GM21423 (cell line): ENCODE measurements around the gene AEBP1.
"Not testable (repeated sequence)": the region's sequence is repeated elsewhere in the genome, so short reads cannot be mapped to it uniquely, and the experiment has no call there.

Experiments used
- ATAC-seq: cut with Tn5 transposase; IDR thresholded peaks from one replicate; pipeline ENCODE4 v1.9.1; 2021; ENCODE audit warnings: mild to moderate bottlenecking, moderate library complexity; ENCODE audit not compliant: unreplicated experiment

Gene AEBP1

GRCh38 chr7:44116087-44116788 lies 12.1 kb downstream of the AEBP1 start:
- ATAC-seq, result no peak

DNA sequence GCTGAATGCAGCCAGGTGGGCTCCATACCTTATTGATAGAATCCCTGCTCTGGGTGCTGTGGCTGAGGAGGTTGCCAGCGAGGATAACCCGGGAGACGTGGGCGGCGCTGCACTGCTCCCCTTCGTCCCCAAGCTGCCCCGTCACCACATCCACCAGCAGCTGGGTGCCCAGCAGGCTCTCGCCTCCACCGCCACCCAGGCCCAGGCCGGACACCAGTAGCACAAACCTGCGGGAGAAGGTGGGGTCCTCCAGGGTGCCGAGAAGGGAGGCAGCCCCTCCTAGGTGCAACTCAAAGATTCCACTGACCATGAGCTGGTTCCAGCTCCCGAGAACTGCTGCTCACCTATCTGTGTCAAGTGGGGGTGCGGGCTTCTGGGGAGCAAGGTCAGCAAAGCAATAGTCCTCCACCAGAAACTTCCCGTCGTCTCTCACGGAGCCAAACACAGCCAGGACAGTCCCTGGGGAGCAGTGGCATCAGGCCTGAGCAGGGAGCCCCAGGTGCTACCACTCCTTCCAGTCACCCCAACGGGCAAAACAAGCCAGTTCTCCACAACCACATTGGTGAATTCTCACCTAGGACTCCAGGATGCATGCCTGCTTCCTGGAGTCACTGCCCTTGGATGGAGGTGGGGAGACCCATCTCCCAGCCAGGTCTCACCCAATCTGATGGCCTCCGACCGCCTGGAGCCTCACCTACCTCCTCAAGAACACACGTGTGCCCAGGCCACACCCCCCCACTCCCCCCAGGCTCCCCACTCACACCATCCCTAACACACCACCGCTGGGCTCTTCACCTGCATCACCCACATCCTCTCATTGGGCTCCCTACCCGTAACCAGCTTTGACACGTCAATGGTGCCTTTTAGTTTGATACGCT lies 12.9 kb downstream of the AEBP1 start:
- ATAC-seq, result no peak

- ATAC-seq, result no peak
Measured at GRCh38 chr7:44117801-44118429, 13.8 kb downstream of the AEBP1 start.

DNA sequence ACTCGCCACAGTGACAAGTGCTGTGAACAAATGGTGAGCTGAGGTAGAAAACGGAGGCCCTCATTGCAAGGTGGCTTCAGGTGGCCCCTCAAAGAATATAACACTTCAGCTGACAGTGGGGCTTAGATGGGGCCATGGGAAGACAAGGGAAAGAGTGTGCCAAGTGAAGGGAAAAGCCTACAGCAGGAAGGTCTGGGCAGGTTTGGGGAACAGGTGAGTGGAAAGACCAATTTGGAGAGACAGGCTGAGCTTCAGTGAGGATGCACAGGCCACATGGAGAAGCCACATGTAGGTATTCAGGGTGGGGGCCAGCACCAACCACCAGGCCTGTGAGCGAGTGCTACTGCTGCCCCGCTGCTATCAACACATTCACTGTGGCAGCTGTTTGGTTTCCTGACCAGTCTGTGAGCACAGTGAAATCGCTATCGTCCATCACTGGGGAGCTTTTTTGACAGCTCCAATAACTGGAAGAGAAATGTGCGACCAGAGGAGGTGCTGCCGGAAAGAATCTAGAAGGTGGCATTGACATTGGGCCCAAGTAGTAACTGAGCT lies 15.8 kb downstream of the AEBP1 start:
- ATAC-seq, result no peak

GRCh38 chr7:44120395-44120794 lies 16.2 kb downstream of the AEBP1 start:
- ATAC-seq, result no peak

DNA sequence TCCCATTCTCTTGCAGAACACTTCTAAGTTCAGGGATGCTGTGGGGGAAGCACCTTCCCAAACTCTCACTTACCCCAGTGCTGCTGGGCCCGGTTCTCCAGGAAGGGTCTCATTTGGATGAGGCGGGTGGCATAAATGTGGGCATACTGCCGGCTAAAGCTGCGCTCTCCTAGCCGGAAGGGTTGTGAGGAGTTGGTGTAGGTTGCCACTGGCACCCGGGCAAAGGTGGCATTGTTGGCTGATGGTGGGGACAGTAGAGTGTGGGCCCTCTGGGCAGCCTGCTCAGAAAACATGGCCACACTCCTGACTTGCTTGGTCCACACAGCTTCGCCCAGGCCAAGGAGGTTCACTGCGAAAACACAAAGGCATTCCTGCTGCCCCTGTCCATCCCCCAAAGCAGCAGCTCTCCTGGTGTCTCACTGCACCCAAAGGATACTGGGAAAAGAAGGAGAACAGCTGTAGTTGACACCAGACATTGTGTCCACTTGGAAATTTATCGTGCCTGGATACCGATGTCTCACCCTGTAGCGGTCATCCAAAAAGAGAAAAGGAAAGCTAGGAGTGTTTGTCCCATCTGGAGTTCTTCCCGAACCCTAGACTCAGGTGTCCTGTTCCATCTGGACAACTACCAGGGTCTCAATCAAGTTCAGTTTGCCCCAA lies 17.7 kb downstream of the AEBP1 start:
- no peak for ATAC-seq

GRCh38 chr7:44122529-44122928 lies 18.4 kb downstream of the AEBP1 start:
- ATAC-seq, result no peak

DNA sequence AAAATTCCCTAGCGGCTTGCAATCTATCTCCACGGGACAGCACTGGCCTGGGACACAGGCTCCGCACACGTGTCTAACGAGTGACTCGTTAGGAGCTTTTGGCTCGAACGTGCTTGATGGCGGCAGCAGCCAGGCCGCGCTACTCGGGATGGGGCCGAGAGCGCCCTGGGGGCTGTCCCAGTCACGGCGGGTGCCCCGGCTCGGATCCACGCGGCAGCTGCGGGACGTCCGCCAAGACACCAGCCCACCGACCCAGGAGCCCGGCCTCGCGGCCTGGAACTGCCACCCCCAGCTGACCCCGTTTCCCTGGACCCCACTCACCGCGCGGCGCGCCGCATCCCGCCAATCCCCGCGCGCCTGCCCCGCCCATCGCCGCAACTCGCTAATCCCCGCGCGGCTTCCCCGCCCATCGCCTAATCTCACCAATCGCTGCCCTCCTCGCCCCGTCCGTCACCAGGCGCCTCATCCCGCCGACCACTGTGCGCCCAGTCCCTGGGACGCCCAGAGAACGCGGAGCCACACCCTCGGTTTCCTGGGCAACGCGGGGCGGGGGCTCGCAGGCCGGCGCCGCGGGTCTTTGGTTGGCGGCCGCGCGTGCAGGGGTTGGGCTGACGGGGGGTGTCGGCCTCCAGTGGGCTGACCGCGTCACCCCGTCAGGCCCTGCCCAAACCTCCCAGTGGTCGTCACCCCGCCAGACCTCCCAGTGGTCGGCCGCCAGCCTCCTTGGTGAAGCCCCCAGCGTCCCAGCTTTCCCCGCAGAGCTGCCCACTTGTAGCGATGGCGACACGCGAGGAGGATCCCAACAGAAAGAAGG lies 19.3 kb downstream of the AEBP1 start, which contains the start of gene POLD2:
Gene POLD2, minus strand, starts transcription at position 359 of the 814 bp plus-strand sequence. CDS start 1,495 bp downstream, outside the sequence.
- peak; percentile 99 for ATAC-seq

DNA sequence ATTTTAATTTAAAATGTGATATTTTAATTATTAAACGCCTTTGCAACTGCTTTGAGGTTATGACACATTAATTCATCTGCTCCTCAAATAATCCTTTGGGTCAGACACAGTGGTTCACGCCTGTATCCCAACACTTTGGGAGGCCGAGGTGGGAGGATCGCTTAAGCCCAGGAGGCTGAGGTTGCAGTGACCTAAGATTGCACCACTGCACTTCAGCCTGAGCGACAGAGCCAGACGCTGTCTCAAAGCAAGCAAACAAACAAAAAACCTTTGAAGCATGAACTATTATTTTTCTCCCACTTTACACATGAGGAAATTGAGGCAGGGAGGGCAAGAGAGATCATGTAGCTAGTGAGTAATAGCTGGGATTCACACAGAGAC lies 20.7 kb downstream of the AEBP1 start:
- no peak for ATAC-seq

DNA sequence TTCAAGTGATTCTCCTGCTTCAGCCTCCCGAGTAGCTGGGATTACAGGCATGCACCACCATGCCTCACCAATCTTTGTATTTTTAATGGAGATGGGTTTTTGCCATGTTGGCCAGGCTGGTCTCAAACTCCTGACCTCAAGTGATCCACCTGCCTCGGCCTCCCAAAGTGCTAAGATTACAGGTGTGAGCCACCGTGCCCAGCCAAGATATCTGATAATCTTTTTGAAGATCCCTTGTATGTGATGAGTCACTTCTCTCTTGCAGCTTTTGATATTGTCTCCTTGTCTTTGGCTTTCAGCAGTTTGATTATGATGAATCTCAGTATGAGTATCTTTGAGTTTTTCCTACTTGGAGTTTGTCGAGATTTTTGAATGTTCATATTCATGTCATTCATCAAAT lies 22.4 kb downstream of the AEBP1 start:
- ATAC-seq, result not testable (repeated sequence)

DNA sequence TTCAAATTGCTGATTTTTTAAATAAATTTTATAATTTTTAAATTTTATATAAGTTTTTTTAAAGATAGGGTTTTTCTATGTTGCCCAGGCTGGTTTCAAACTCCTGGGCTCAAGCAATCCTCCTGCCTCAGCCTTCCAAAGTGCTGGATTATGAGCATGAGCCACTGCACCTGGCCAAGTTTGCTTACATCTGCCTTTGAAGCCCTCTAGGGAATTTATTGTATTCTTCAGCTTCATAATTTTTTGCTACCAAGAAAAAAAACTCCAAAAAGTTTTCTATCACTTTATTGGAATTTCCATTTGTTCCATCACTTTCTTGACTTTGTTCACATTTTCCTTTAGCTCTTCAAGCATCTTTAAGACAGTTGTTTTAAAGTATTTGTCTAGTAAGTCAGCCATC lies 23.0 kb downstream of the AEBP1 start:
- no peak for ATAC-seq

DNA sequence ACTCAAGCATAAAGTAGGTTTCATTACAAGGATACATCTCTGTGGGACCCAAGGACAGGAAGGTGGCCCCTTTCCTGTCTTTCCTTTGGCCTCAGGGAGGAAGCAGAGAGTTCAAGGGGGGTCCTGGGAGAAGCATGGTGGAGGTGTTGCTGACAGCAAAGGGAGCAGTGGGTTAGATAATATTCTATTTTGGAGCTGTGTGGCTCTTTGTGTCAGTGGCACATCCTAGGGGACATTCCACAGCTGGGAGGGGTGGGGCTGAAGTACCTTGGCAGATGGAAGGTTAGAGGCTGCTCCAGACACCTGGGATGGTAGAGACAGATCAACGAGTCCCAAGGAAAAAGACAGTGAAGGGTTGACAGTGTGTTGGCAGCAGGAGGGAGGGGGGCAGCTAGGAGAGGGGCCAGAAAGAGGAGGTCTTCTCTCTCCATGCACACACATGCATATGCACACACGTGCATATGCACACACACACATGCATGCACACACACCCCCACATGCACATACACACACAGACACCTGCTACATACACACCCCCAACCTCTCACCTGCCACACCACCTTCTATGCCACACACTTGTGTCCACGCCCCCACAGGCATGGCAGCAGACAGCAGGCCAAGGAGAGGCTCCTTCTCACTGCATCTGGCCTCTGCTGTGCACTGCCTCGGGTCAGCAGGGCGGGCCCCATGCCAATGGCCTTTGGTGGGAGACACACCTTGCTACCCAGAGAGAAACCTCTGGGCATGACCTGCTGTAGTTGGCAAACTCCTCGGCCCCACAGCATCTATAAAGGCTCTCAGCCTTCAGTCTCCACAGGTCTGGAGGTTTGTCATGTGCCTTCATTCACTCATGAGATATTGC lies 24.8 kb downstream of the AEBP1 start:
- no peak for ATAC-seq

DNA sequence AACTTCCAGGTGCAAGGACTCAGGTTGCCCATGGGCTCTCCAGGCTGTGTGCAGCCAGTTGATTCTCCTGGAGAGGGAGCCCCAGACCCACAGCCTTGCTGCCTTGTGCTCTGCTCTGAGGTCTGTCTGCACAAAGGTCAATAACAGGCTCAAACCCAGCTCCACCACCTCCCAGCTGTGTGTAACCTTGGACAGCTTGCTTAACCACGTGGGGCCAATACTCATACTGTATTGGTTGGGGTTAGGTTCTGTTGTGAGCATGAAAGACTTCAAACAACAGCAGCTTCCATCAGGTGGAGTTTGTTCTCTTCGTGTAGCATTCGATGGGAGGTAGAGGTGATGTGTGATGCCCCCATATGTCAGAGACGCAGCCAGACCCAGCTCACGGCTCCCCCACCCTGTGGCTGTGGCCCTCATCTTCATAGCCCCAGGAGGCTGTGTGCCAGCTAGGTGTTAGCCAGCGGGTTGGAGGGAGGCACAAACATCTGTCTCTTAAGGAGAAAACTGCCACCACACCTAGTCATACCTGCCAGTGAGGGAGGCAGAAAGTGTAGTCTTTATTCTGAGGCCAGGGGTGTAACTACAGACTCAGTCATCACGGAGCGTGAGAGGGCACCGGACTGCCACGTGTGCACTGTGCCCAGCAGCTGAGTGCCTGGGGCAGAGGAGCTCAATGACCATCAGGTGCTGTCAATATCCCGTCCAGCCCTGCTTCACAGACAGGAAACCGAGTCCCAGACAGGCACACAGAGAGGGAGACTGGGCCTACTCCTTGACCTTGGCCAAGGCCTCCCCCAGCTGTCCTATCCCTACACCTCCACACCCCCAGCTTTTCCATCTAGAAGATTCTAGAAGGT lies 27.3 kb downstream of the AEBP1 start:
- no peak for ATAC-seq

DNA sequence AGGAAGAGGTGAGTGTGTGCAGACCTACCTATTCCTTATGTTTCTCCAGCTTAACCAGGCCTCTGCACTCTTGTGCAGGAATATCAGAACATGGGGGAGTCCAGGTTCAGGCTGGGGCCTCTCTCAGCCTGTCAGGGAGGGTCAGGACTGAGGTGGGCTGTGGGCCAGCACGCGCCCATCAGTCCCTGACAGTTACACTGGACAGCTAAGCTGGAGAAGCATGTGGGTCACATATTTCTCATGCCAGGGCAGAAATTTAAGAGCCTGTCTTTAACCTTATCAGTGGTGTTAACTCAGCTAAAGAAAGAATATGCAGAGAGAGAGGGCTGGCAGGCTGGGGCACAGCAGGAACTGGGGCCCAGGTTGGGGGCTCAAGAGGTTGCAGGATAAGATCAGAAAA lies 27.9 kb downstream of the AEBP1 start:
- ATAC-seq, result no peak

DNA sequence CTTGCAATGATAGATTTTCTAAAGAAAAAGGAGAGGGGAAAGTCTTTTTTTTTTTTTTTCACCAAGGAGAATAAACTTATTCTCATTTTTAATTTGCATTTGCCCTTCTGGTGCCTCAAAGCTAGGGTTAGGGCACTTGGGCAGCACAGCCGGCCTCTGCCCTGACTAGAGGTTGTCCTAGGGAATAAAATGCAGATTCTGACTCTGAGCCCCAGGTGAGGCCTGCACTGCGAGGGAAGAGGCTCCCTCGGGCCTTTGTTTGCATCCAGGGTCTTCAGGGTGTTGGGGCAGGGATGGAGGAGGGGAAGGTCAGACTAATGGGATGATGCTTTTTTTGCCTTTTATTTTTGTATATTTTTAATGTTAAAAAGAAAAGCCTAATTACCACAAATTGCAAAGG lies 29.1 kb downstream of the AEBP1 start:
- no peak for ATAC-seq

- ATAC-seq, result no peak
Measured at GRCh38 chr7:44134943-44135628, 30.9 kb downstream of the AEBP1 start.

DNA sequence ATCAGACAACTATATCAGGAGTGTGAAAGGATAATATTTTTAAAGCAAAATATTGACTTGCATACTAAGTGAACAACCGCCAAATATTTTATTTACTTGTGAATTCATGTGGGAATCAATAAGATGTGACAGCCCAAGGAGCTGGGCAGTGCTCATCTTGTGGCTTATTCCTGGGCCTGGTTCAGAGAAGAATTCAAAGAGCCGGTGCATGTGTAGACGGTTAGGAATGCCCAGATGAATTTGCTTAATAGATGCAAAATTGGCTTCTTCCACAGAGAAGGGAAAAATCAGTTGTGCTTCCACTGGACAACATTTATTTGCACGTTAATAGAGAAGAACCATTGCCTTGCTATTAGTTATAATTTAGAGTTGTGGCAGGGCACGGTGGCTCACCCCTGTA lies 32.6 kb downstream of the AEBP1 start:
- no peak for ATAC-seq

GRCh38 chr7:44138698-44139097 lies 34.6 kb downstream of the AEBP1 start:
- no peak for ATAC-seq
